C4-2B (cell line): ENCODE measurements around the gene MACROD1.

Experiments used
- CTCF ChIP-seq: fragments of 450-650 bp; conservative IDR thresholded peaks from 2 replicates; pipeline ENCODE4 v1.5.1; 2017; ENCODE audit warnings: mild to moderate bottlenecking
- ZFX ChIP-seq: fragments of 450-650 bp; IDR thresholded peaks from 2 replicates; pipeline ENCODE4 v1.6.1; 2017

GRCh38 chr11:64150051-64150450 is 15.9 kb downstream of the MACROD1 start:
- TF ChIP-seq CTCF (no peak), ZFX (no peak)
